GOT3 (cell line): ENCODE data around the gene SAAL1.

Experiments used
- DNase-seq: peaks from one replicate; lab custom pipeline; 2025; ENCODE audit warnings: mixed read lengths; lab: John Stamatoyannopoulos, UW

Gene SAAL1

DNA sequence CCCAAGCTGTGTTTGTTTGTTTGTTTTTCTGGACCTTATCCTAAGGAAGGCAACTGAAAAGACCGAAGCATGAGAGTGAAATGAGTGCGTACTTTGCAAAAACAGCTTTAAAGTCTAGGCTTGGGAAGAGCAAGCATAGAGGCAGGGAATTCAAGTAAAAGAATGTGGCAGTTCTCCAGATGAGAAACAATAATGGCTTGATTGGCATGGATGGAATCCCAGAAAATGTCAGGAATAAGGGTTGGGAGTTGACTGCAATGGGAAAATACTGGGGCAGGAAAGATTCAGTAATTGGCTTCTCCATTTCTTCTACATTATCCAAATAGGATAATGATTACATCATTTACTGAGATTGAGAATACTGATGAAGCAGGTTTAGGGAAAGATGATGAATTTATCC lies 17.5 kb downstream of the SAAL1 start:
- no peak for DNase-seq

DNA sequence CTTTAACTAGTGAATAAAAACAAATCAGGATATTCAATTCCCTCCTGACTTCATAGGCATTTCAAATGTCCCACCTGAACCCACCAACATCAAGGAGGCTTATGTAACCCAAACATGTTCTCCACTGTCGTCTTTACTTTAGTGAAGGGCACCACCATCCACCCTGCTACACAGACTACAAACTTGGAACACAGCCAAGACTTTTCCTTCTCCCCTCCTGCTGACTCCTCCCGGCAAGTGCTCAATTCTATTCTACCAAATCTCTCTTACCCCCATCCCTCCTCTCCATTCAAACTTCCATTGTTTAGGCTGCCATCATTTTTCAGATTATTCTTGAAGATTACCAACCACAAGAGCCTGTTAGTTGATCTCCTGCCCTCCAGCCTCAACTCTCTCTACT lies 24.3 kb downstream of the SAAL1 start:
- no peak for DNase-seq

DNA sequence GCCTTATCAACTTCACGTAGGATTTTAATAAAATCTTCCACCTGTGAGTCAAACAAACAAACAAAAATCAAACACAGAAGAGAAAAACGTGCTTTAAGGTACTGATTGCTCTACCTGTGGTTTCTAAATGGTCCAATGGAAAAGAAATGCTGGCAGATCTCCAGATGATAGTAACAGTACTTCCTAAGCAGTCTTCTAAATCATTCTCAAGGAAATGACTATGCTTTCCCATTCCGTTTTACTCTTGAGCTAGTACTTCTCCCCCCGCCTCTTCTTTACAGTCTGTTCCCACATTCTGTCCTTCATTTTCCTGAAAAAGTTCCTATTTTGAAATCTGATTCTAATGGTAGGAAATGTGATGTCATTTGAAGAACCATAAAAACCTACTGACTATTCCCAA lies 25.4 kb downstream of the SAAL1 start:
- DNase-seq = no peak

DNA sequence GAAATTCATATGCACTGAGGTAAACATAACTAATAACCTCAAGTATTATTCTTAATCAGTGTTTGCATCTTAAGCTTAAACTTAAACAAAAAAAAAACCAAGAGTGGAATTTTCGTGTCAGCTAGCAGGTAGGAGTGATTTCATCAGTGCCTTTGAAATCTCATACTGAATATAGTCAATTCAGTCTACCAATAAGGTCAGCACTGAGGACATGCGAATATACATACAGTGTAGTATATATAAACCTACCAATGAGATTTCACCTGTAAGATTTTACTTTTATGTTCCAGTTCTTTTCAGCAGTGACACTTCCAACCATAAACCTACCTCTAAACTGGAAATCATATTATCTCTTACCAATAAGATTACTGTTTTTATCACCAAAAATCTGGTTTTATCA lies 27.0 kb downstream of the SAAL1 start:
- no peak for DNase-seq

DNA sequence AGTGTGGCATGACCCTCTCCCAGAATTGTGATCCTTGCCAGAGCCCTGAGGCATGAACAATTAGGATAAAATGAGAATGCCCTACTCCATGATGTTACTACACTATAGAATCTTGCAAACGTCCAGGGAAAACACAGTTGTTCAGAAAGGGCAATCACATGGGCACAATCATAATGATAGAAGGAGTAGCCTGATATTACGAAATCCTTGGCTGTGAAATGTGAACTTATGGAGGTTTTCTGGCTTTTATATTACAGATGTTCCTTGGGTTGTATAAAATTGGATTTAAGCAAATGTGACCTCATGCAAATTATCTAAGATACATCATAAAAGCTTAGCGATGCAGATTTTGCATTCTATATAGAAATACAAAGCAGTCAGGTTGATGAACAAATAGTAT lies 30.4 kb downstream of the SAAL1 start:
- no peak for DNase-seq

DNA sequence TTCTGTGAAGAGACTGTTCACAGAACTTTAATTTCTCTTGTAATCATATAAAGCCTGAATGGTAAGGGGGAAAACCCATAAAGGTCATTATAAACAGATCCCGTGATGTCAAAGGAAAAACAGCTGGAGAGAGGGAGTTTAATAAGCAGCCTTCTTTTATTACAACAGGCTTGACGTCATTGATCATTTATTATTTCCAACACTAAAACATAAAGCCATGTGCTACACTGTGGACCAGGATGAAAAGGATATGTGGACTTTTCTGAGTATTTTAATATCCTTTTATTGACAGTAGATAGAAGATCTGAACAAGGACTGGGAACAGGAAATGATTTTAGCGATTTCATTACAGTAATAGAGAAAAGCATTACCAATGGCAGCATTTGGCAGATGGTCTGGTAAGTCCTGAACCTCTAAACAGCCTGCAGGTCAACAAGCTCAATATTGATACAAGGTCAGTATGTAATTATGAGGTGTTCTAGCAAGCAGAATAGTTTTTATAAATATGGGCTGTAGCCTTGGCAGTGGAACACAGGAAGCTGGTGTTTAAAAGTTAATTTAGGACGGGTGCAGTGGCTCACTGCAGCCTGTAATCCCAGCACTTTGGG lies 34.7 kb downstream of the SAAL1 start:
- no peak for DNase-seq

DNA sequence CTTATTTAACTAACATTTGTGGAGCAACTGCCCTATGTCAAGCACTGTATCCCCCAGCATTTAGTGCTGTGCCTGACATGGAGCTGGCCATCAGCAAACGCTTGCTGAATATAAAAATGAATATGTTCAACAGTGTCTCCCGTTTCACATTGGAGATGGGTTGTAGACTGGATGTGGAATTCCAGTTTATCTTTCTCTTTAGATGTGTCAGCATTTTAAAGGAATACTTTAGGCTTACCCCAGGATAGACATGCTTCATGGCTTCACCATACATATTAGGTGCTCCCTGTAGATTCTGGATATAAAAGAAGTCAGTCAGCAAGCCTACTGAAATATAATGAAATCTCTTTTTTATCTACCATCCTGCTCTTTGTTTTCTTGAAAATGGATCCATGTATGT lies 38.5 kb downstream of the SAAL1 start:
- no peak for DNase-seq

DNA sequence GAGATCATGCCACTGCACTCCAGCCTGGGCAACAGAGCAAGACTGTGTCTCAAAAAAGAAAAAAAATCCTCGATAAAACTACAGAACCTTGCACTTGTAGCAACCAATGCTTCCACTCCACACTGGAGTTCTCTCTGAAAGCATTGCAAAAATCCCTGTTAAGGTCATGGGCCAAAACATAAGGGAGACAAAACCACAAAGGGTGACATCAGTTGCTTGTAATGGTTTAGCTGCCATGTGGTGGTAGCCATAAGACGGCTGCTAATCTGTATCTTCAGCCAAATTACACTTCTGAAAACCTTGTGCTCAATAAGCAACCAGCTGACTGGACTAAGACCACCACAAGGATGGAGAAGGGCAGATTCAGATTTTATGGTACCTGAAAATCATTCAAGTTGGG lies 39.3 kb downstream of the SAAL1 start:
- no peak for DNase-seq

DNA sequence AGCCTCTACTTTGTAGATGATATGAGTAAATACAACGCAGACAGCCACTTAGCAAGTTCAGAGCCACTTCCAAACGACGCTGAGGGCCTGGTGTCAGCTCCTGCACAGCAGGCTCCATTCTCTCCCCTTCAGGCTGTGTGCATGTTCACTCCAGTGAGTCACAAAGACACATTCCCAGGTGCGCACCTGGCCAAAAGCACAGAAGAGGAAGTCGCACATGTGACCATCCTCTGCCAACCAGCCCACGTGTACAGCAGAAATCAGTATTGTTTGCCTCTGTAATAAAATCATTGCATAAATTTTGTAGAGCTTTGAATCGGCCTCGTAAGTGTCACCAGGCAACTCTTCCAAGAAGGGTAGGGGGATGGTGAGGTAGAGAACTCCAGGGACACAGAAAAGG lies 40.3 kb downstream of the SAAL1 start:
- no peak for DNase-seq

DNA sequence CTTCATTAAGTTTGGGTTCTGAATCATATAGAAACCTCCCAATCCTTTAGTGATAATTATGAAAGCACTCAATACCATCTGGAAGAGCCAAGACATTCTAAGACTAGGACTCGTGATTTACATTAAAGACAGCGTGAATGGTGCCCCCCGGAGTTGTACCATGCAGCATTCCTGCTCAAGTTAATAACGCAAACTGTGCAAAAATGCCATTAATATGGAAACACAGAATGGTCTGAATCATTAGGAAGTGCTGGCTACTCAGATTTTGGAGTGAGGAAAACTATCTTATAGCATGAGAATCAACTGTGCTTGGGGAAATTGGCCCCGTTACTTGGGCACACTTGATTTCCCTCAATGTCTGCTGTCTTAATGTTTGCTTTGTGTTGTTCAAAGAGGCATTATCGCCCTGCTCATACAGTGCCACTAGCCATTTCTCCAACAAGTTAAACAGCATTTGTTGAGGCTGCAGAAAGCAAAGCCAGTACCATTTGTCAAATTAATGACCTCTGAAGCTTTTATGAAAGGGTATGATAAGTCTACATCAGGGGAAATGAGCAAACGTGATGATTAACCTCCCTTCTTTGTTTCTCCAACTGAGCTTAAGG lies 41.3 kb downstream of the SAAL1 start:
- DNase-seq = no peak

DNA sequence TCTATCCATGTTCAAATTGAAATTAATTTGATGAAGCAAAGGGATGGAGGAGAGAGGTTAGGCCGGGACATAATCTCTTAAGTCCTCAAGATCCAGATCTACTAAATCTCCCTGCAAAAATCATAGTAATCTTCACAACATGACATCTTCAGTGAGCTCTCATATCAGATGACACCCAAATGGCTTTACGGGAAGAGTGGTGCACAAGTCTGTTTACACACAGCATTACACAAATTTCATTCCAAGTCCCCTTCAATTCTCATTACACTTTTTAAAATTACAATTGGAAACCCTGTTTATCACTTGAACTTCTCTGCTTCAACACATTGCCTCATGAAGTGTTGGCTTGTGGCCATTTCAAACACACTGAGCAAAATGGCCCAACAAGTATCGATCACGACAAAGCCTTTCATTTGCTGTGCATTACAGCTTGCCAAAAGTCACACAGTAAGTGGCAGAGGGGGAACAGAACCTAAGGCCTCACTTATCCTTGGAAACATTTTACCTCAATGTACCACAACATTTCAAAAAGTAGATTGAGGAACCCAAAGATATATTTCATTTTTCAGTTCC lies 41.9 kb downstream of the SAAL1 start:
- DNase-seq = no peak

DNA sequence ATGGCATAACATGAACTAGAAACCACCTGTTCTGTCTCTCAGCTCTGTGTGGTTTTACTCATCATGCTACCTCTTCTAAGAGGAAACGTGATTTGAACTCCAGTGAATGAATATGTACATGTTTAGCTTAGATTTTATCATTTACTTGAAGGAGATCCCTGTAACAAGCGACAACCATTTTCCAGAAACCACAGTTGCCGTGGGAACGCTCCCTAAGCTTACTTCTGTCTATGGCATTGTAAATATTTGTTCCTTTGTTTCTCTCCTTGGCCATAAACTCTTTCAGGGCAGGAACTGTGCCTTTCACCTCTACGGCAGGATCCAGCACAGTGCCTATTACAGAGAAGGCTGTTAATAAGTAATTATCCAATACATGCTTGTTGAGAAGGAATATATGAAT lies 42.8 kb downstream of the SAAL1 start:
- no peak for DNase-seq

DNA sequence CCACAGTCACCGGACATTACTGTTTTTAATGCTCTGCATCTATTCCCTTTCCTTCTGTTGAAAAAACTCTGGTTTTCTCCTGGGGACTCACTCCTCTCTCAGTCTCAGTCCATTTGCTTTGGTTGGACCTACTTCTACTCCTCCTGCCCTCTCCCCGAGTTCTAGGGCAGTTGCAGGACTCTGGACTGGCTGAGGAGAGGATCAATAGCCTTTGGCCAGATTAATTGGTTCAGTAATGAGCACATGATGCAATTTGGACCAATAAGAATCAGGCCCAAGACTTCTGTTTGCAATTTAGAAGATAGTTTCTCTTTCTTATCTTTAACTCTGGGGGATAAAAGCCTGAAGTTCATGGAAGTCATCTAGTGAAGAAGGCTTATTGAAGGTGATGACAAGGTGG lies 44.5 kb downstream of the SAAL1 start:
- DNase-seq = no peak

DNA sequence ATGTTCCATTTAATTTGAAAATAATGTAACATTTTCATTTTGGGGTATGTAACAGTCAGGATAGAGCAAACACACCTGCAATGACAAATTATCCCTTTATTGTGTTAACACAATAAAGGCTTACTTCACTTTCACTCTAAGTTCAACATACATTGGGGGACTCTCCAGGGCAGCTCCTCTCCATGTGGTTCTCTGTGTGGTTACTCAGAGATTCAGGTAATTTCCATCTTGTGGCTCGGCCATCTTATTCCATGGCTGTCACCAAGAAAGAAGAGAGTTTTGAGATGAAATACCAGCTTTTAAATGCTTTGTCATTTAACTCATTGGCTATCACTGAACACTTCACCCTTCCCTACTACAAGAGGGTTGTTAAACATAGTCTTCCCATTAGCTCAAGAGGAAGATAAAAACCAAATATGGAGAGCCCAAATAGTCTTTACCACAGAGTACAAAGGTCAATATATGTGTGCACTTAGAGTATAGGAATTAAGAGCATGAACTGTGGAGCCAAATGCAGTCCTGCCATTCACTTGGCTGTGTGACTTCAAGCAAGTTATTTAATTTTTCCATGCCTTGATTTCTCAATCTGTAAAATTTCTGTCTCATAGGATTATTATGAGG lies 49.2 kb downstream of the SAAL1 start:
- DNase-seq = no peak

DNA sequence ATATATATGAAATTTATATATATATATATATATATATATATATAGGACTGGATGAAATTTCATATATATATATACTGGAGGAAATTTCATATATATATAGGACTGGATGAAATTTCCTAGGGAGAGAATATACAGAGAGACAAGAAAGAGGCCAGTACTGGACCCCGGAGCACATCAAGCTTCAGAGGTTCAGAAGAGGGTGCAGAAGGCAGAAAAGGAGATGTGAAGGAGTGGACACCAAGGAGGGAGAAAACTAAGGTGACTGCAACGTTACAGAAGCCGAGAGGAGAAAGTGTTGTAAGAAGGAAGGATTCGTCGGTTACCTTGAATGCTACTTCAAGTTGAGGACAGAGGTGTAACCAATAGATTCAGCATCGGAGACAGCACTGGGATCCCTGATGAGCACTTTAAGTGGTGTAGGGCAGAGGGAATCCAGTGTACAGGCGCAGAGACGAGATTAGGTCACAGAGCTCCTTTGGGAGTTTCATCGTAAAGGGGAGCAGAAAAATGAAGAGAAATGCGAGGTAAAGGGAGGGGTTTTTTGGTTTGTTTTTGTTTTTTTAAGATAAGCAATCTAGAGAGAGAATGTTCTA lies 51.3 kb downstream of the SAAL1 start:
- no peak for DNase-seq

DNA sequence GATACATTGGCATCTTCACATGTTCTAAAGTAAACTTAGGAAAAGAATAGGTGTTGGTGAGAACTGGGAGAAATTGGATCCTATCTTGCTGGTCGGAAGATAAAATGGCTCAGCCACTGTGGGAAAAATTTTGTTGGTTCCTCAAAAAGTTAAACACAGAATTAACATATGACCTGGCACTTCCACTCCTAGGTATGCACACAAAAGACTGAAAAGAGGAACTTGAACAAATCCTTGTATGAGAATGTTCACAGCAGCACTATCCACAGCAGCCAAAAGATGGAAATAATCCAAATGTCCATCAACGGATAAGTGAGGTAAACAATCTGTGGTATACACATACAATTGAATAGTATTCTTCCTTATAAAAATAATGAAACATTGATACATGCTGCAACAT lies 55.0 kb downstream of the SAAL1 start:
- DNase-seq = no peak

DNA sequence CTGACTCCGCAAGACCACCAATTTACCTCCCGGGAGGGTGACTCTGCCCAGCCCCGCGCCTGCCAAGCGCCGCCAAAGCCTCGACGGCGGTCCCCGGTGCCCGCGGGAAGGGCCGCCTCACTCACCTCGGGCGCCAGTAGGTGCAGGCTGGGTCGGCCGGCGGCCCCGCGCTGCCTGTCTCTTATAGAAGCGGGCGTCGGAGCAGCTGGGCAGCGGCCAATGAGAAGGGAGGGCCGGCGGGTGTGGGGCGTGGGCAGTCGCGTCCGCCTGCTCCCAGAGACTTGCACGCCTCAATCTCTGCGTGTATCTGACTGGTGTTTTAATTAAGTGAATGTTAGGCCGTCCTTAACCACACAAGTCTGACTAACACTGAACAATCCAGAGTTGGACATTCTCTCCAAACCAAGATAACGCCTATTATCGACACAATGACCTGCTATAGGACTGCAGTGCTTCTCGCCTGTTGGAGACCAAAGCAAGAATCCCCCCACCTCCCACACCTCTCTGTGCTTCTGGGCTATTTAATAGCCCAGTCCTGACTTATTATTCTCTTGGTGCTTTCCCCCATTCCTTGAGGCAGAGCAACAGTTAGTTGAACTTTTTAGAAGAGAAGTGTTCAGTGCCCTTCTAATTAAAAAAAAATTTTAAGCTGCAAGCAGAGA lies 59.6 kb downstream of the SAAL1 start, which contains the start of gene TPH1:
TPH1 (minus strand) TSS at position 154 of the 662 bp plus-strand sequence. CDS start 5,507 bp downstream, outside the sequence.
- no peak for DNase-seq

DNA sequence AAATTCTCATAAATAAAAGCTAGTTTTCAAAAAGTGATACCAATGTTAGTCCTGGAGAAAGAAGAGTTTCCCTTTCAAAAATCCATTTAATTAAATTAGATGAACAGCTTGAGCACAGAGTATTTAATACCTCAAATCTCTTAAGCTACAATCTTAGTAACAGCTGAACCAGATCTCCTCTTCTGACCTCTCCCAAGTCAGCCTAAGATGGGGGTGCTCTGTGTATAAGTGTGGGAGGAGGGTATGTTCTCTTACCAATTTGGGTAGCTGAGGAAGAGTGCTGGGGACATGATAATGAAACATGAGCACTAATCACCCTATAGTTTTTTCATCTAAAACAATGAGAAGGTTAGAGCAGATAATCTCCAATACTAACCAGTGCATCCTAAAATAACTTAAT lies 69.4 kb downstream of the SAAL1 start:
- no peak for DNase-seq
